EH (cell line): ENCODE measurements around the gene SLC44A4.
"Not testable (repeated sequence)": the region's sequence is repeated elsewhere in the genome, so short reads cannot be mapped to it uniquely, and the experiment has no call there.

Source experiments
- DNase-seq: peaks from one replicate; pipeline ENCODE4 v3.0.0-alpha.2; 2015; ENCODE audit warnings: low read depth

SLC44A4 gene

GRCh38 chr6:31879901-31880300, 1.1 kb upstream of the SLC44A4 start:
- DNase-seq: no peak

GRCh38 chr6:31879143-31879542, 346 bp upstream of the SLC44A4 start:
- no peak for DNase-seq

- DNase-seq: no peak
Measured at GRCh38 chr6:31878222-31878621, 575 bp downstream of the SLC44A4 start.

GRCh38 chr6:31877651-31878161, 1.1 kb downstream of the SLC44A4 start:
- no peak for DNase-seq

GRCh38 chr6:31877125-31877650, 1.6 kb downstream of the SLC44A4 start:
- no peak for DNase-seq

GRCh38 chr6:31876357-31876756, 2.4 kb downstream of the SLC44A4 start:
- DNase-seq: no peak

- DNase-seq: no peak
Measured at GRCh38 chr6:31875877-31876276, 2.9 kb downstream of the SLC44A4 start.

DNA sequence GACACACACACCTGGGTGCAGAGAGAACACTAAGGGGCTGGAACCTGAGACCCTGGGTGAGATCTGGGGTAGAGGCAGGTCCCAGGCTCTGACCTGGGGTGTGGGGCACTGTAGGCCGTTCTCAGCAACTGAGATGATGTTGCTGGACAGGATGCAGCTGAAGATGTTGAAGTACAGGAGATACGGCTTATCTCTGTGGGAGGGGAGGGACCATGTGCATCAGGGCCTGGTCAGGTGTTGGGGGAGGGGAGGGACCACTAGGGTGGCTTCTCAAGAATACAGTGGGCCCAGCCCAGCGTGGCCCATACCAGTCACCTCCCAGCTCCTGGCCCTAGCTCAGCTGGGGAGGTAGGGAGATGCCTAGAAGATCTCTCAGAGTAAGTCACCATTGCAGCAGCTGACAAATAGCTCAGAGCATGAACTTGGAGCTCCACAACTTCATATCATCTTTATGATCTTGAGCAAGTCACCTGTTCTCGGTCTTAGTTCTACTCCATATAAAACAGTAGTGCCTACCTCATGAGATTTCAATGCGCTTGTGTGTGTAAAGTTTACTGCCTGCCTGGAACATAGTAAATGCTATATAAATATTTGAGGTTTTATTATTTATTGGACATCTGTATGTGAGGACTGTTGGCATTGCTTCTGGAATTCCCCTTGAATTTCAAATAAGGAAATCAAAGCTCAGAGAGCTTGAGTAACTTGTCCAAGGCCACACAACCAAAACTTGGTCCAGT, 3.8 kb downstream of the SLC44A4 start:
- peak; percentile 41 for DNase-seq

GRCh38 chr6:31874084-31874670, 4.6 kb downstream of the SLC44A4 start:
- DNase-seq: no peak

DNA sequence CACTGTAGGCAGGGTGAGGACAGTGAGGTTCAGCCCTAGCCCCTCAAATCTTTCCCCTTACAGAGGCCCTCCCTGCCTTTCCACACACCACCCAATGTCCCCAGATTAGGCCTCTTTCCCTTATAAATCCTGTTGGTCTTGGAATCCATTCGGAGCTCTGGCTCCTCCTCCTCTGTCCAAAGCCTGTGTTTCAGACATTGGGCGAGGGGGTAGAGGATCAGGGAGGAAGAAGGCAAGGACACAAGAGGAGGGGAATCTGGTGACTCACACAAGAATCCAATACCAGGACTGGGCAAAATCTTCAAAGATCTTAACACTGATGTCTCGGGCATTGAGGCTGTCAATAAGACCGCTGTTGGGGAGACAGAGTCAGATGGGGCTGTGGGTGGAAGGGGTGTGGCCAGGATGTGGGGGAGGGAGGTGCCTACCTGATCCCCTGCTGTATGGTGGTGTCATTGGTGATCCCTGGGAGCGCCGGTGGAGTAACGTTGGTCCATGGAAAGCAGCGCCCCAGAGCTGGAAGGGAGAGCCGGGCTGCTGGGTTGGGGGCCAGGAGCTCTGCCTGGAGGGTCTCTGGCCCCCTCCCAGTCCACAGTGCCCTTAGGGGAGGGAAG, 7.6 kb downstream of the SLC44A4 start:
- peak; percentile 67 for DNase-seq

DNA sequence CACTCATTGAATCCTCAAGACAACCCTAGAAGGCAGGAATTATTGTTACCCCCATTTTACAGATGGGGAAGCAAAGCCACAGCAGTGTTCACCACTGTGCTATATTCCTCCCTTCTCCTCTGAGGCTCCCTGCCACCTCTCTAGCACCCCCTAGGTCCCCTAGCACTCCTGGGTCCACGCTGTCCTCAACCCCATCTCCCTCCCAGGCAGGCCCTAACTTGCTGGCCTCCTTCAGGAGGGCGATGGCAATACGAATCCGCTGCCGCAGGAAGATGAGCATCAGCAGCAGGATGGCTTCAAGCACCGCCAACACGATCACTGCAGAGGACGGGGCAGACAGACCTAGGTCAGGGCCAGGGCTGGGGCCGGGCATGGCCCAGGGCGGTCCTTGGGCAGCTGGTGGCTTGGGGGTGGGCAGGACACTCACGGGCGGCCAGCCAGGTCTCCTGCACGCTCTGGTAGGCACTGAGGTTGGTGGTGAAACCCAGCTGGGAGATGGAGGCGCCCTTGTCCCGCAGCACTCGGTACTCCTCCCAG, 8.3 kb downstream of the SLC44A4 start:
- no peak for DNase-seq

- DNase-seq: no peak
Measured at GRCh38 chr6:31869343-31869742, 9.5 kb downstream of the SLC44A4 start.

- DNase-seq: not testable (repeated sequence)
Measured at GRCh38 chr6:31868658-31868971, 10.2 kb downstream of the SLC44A4 start.

- DNase-seq: no peak
Measured at GRCh38 chr6:31865205-31866118, 13.3 kb downstream of the SLC44A4 start.

DNA sequence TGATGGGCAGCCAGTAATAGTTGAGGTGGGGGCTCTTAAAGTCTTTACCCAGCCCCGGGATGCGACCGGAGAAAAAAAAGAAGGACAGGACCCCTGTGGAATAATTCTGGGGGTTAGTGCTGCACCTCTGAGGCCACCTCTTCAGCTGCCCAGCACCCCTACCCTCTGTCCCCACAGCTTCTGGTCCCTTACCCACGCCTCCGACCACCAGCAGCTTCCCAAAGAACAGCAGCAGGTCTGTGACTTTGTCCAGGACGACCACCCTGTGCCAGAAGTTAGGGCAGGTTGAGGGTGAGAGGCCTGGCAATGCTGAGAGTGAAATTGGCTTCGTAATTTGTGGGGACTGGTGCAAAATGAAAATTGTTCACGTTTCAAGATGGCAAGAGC, 14.0 kb downstream of the SLC44A4 start:
- no peak for DNase-seq

DNA sequence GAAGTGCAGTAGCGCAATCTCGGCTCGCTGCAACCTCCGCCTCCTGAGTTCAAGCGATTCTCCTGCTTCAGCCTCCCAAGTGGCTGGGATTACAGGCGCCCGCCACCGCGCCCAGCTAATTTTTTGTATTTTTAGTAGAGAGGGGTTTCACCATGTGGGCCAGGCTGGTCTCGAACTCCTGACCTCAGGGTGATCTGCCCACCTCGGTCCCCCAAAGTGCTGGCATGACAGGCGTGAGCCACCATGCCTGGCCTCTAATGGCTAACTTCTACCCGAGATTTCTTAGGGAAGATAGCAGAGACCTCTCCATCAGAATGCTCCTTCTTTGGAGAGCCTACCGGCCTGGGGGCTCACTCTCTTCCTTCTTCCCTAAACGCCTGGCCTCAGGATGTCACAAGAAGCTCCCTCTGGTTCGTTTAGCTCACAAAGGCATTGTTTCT, 14.7 kb downstream of the SLC44A4 start:
- DNase-seq: not testable (repeated sequence)

DNA sequence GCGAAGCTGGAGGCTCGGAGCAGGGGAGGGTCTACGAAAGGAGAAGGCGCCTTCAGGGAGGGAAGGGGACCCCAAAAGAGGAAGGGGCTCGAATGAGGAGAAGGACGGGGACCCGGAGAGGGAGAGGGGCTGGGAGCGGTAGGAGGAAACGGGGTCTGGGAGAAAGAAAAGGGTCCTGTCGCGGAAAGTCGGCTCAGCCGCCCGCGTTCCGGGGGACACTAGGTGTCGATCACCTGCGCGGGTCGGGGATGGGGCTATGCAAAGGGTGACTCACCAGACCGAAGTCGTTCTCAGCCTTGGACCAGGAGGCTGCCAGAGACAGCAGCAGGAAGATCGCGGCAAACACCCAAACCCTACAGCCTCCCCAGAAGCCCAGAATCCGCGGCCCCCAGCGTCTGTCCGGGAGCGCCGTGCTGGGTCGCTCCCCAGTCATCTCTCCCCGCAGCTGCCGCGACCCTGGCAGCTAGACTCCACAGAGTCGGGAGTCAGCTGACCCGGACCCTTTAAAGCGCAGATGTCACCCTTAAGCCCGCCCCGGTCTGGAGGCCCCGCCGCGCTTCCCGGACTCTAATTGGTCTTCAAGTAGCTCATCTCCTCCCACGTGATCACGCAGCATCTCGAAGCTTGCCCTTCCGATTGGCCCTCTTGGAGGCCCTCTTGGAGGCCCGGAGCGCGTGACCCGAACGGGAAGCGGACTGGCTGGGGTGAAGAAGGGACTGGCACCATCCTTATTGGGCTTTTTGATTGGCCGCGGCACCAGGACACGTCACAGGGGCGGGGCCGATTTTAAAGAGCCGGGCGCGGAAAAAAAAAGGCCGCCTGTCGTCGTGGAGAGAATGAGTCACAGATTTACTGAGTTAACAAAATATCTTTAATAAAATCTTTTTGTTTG, 16.2 kb downstream of the SLC44A4 start, which contains the start of gene NEU1:
NEU1 (minus strand) TSS at position 478 of the 892 bp plus-strand sequence; CDS start at position 433, 45 bp downstream.
- peak; percentile 100 for DNase-seq

DNA sequence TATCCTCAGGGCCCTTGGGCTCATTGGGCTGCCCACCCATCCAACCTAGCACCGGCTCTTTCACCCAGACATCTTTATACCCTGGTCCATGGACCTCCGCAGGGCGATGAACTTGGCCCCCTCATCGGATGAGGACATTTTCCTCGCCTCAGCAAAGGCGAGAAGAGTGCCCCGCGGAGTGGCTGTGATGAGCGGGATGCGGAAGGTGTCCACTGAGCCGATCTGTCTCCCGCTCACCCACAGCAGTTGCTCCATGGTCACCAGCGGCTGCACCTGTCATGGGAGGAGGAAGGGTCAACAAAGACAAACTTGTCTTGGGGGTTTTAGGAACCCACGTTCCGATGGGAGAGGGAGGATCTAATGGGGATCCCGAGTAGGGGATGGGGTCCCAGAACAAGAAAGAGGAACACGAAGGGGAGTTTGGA, 16.9 kb downstream of the SLC44A4 start:
- DNase-seq: no peak

DNA sequence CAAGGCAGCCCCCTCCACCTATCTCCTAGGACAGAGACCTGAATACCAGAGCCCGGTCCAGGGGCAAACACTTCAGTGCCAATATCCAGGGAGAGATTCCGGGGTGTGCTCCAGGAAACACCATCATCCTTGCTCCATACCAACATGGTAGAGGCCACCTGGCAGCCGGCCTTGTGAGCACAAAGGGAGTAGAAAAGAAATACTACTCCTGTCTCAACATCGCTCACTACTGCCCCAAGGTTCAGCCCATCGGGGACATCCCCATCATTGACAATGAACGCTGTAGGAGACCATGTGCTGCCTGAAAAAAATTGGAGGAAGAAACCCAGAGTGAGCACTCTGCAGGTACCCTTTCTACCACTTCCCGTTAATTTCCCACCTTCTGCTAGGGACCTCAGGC, 17.6 kb downstream of the SLC44A4 start:
- no peak for DNase-seq

- no peak for DNase-seq
Measured at GRCh38 chr6:31860349-31860748, 18.4 kb downstream of the SLC44A4 start.

- no peak for DNase-seq
Measured at GRCh38 chr6:31859923-31860322, 18.9 kb downstream of the SLC44A4 start.
